ENCODE results near the gene ASTN2.

ASTN2 gene

GRCh38 chr9:116736399-116737151 is 678.3 kb downstream of the ASTN2 start:
- Histone ChIP-seq H3K36me3 (no peaks in the 10 kb centered on the region), H3K27me3 (ENCODE audit: insufficient read depth, low read depth, severe bottlenecking) (no peaks in the 10 kb centered on the region), H3K9me3 (ENCODE audit: severe bottlenecking) (no peaks in the 10 kb centered on the region), H3K4me3 (ENCODE audit: low read depth, low read length) (no peak overlapping the region), H3K27ac (no peak overlapping the region)
- no peak for TF ChIP-seq CTCF (IDR thresholded peaks at IDR 0.05; ENCODE audit: low read depth, low read length)
- DNase-seq = no peak

- Histone ChIP-seq H3K9me3 (ENCODE audit: severe bottlenecking) (no peaks in the 10 kb centered on the region), H3K4me3 (ENCODE audit: low read depth, low read length) (no peak overlapping the region), H3K27me3 (ENCODE audit: insufficient read depth, low read depth, severe bottlenecking) (no peaks in the 10 kb centered on the region), H3K36me3 (peaks cover 2% of the 10 kb centered on the region; the same call in 1 of the 2 replicates), H3K27ac (no peak overlapping the region)
- TF ChIP-seq CTCF (IDR thresholded peaks at IDR 0.05; ENCODE audit: low read depth, low read length) = no peak
- no peak for DNase-seq
These were observed 681.7 kb downstream of the ASTN2 start for GRCh38 chr9:116733010-116733641.

- peaks cover 41% of the 10 kb centered on the region for H3K36me3 ChIP-seq
- no peak overlapping the region for H3K4me3 ChIP-seq (ENCODE audit: low read depth, low read length)
- DNase-seq = no peak
- H3K9me3 ChIP-seq (ENCODE audit: severe bottlenecking) = no peaks in the 10 kb centered on the region
- no peak overlapping the region for H3K27ac ChIP-seq
- H3K27me3 ChIP-seq (ENCODE audit: insufficient read depth, low read depth, severe bottlenecking) = no peaks in the 10 kb centered on the region
- TF ChIP-seq CTCF (IDR thresholded peaks at IDR 0.05; ENCODE audit: low read depth, low read length) = no peak
These were observed 688.3 kb downstream of the ASTN2 start for GRCh38 chr9:116726602-116727001.

GRCh38 chr9:116724123-116724522 is 690.7 kb downstream of the ASTN2 start:
- Histone ChIP-seq H3K36me3 (peaks cover 50% of the 10 kb centered on the region), H3K4me3 (ENCODE audit: low read depth, low read length) (no peak overlapping the region), H3K27ac (no peak overlapping the region), H3K9me3 (ENCODE audit: severe bottlenecking) (no peaks in the 10 kb centered on the region), H3K27me3 (ENCODE audit: insufficient read depth, low read depth, severe bottlenecking) (no peaks in the 10 kb centered on the region)
- no peak for DNase-seq
- TF ChIP-seq CTCF (IDR thresholded peaks at IDR 0.05; ENCODE audit: low read depth, low read length) = no peak

GRCh38 chr9:116721944-116722343 is 692.9 kb downstream of the ASTN2 start:
- TF ChIP-seq CTCF (IDR thresholded peaks at IDR 0.05; ENCODE audit: low read depth, low read length) = no peak
- Histone ChIP-seq H3K27ac (no peak overlapping the region), H3K4me3 (ENCODE audit: low read depth, low read length) (no peak overlapping the region), H3K36me3 (peaks cover 46% of the 10 kb centered on the region), H3K27me3 (ENCODE audit: insufficient read depth, low read depth, severe bottlenecking) (no peaks in the 10 kb centered on the region), H3K9me3 (ENCODE audit: severe bottlenecking) (no peaks in the 10 kb centered on the region)
- DNase-seq = no peak
